Coronary artery (tissue), 2 donors: ENCODE results near the gene P3H2.

ENCODE experiments used
- DNase-seq: peaks from one replicate; pipeline ENCODE4 v3.0.0-alpha.2; 2017; ENCODE audit warnings: low spot score
- H3K27ac ChIP-seq, 2 donors: fragments of 200-600 bp; sonication (generic); one replicate each; pipeline ENCODE4 v1.5.1; 2016 to 2019
- H3K4me3 ChIP-seq: fragments of 200-600 bp; sonication (generic); 2 replicates; pipeline ENCODE4 v1.5.1; 2016; ENCODE audit warnings: mild to moderate bottlenecking, moderate library complexity
- TF ChIP-seq, protein P1 (sequence below): fragments of 200-600 bp; sonication (generic); IDR thresholded peaks from one replicate; pipeline ENCODE4 v1.5.1; 2019; ENCODE audit warnings: antibody characterized with exemption

P3H2 gene

DNA sequence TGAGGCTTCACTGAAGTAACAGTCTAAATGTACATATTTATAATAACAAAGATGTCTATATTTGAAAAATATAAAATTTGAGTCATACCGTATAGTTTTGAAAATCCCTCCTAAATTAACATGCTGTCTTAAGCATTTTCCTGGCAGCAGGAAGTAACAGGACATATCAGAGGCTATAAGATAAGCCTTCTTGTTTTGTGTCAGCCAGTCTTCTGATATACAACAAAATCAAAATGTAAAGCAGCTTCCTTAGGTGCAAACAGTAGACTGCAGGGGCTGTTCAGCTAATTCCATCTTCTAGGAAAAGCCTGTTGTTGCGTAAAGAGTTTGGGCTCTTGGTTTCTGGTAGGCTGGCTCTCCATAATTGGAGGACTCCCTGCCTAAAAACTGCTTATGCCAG, 56.0 kb downstream of the P3H2 start:
- H3K27ac ChIP-seq: no peak overlapping the region
- TF ChIP-seq, protein P1, sequence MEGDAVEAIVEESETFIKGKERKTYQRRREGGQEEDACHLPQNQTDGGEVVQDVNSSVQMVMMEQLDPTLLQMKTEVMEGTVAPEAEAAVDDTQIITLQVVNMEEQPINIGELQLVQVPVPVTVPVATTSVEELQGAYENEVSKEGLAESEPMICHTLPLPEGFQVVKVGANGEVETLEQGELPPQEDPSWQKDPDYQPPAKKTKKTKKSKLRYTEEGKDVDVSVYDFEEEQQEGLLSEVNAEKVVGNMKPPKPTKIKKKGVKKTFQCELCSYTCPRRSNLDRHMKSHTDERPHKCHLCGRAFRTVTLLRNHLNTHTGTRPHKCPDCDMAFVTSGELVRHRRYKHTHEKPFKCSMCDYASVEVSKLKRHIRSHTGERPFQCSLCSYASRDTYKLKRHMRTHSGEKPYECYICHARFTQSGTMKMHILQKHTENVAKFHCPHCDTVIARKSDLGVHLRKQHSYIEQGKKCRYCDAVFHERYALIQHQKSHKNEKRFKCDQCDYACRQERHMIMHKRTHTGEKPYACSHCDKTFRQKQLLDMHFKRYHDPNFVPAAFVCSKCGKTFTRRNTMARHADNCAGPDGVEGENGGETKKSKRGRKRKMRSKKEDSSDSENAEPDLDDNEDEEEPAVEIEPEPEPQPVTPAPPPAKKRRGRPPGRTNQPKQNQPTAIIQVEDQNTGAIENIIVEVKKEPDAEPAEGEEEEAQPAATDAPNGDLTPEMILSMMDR: no peak
- H3K4me3 ChIP-seq: no peak overlapping the region
- no peak for DNase-seq

DNA sequence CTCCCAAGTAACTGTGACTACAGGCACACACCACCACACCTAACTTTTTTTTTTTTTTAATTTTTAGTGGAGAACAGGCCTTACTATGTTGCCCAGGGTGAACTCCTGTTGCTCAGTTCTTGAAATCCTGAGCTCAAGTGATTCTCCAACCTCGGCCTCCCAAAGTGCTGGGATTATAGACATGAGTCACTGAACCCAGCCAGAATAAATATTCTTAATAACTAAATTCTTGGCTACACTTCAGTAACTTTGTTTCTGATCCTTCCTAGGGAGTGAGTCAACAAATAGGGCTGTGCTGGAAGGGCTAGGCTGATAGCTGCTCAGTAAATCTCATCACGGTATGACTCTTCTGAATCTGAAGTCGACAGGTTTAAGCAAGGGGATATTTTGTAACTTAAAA, 56.6 kb downstream of the P3H2 start:
- TF ChIP-seq, protein P1: no peak
- DNase-seq: no peak

DNA sequence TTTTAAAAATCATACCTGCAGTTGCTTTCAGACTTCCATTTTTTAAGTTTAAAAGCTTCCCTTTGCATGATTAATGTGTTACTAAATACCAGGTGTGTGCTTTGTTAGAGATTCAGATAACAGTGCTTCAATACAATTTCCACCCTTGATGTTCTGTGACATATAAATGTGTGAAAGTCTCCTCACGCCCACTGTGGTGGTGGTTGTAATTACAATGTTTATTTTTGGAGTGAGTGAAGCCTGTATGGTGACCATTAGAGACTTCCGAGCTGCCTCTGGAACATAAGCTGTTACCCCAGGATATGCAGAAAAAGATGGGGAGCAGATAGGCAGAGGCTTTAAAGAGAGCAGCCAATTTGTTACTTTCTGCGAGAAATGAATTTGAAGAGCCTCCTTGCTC, 57.2 kb downstream of the P3H2 start:
- TF ChIP-seq, protein P1: no peak
- Histone ChIP-seq H3K27ac (no peak overlapping the region), H3K4me3 (no peak overlapping the region)
- no peak for DNase-seq

More for the DNA sequence above, 56.6 kb downstream of the P3H2 start:
- no peak overlapping the region for H3K27ac ChIP-seq
- no peak overlapping the region for H3K4me3 ChIP-seq

DNA sequence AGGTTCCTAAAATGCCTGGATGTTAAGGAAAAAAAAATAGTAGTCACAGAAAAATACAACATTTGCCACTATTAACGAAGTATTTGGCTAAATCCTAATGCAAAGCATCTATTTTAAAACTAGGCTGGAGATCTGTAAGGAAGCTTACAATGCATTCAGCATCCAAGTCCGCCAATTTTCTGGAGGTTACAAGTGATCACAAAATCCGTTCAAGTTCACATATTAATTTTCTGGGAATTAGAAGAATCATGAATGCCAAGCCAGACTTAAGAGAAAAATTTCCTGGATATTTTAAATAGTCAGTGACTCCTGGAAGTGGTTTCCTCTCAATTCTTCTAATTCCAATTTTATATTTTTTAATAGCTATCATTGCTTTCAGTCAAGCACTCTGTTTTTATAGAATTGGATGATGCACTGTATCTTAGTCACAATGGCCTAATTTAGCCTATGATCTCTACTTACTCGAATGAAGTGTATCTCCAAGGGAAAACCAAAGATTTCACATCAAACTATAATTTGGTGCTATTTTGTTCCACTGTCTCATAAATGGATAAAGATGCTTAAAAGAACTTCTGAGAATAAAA, 60.4 kb downstream of the P3H2 start:
- TF ChIP-seq, protein P1: no peak
- Histone ChIP-seq H3K4me3 (no peak overlapping the region), H3K27ac (no peak overlapping the region)
- DNase-seq: no peak

DNA sequence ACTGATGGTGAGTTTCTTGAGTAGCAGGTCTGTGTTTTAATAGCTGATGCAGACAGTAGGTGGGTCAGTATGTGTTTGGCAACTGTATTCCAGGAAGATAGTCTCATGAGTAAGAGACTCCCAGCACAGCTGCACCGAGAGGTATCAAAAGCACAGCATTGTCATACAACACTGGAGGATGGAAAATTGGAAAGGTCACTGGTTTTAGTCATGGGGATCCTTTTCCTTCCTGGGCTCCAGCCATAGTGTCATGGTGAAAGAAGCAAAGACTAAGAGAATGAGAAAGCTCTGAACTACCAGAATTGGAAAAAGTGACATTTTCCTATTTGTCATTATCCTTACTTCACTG, 61.5 kb downstream of the P3H2 start:
- no peak overlapping the region for H3K4me3 ChIP-seq
- peak overlapping the region in 1 of 2 donors; percentile 42 for H3K27ac ChIP-seq
- no peak for DNase-seq
- TF ChIP-seq, protein P1: no peak

DNA sequence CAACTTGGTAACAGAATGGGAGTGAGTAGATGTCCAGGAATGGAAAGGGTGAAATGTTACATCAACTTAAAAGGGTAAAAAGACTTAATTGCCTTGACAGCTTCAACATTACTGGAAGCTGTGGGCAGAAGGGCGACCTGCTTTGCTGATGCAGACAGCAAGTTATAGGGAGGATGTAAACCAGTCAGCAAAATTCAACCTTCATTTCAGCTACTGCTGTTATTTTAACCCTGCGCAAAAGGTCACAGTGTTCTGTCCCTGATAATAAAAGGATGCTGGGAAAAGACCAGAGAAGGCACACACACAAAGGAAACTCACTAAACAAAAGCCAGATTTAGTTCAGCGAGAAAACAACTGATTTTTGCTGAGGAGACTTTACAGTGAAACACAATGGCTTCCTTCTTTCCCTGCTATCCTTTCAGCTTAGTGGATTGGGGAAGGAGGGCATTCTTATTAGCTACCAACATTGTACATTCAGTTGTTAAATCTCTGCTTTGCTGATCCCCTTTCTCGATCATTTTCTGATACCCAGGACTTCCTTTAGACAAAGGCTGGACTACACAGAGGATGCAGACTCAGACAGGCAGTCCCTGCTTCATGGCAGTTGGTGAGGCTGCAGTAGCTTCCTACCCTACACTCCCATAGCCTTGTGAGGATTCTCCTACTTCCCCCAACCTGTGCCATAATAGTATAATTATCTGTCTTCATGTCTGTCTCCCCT, 62.0 kb downstream of the P3H2 start:
- Histone ChIP-seq H3K4me3 (no peak overlapping the region), H3K27ac (peak overlapping the region in 1 of 2 donors; percentile 42)
- DNase-seq: no peak
- TF ChIP-seq, protein P1: no peak

DNA sequence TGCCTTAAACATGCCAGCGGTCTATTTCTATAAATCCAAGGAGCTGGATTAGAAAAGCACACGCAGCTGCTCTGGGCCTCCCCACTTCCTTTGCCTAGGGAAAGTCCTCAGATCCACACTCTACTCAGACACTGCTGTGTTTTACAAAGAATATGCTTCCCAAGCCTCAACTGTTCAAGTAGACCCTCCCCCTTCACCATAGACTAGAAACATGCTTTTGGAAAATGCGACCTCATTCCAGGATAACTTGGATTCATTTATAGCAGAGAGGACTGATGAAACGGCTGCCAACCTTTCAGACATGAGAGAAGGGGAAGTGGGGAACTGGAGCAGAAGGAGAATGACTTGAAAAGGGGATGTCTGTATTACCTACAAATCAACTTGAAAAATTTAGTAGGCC, 64.0 kb downstream of the P3H2 start:
- Histone ChIP-seq H3K27ac (peak overlapping the region in 1 of 2 donors; percentile 68), H3K4me3 (no peak overlapping the region)
- TF ChIP-seq, protein P1: no peak
- DNase-seq: no peak
